OCI-LY7 (cell line): Measurements from ENCODE around the gene STK38L. TPM values are rescaled to one million over a fixed set of nuclear protein-coding genes. Genes with fewer than 3 reads are reported as not detected.

Source experiments
- BruUV-seq: library from RNA; stranded (reverse); fragments of 400-500 nt; replicated peaks from 2 replicates; lab custom pipeline; 2021; lab: Mats Ljungman, UMichigan
- CTCF ChIA-PET: fragments of 300-600 bp; sonication (Branson Sonifier 250); formaldehyde crosslinking; loops from one replicate; lab custom pipeline; 2022; ENCODE audit warnings: antibody characterized with exemption; ENCODE audit not compliant: unreplicated experiment; lab: Charles Lee
- POLR2A ChIA-PET: fragments of 300-600 bp; sonication (Branson Sonifier 250); formaldehyde crosslinking; loops from one replicate; lab custom pipeline; 2022; ENCODE audit warnings: antibody characterized with exemption; lab: Charles Lee
- DNase-seq: peaks from one replicate; pipeline ENCODE4 v3.0.0-alpha.2; 2015; ENCODE audit warnings: low spot score
- H2AFZ ChIP-seq: fragments of 200-600 bp; sonication (generic), shearing (Covaris generic); 2 replicates; pipeline ENCODE4 v1.6.1; 2014; ENCODE audit warnings: mild to moderate bottlenecking, antibody characterized with exemption, low read length, moderate library complexity
- H3K27ac ChIP-seq: fragments of 200-600 bp; sonication (generic); 2 replicates; pipeline ENCODE4 v1.5.1; 2014; ENCODE audit warnings: mixed run types, low read depth, mild to moderate bottlenecking, moderate library complexity, low read length, inconsistent platforms; ENCODE audit not compliant: poor library complexity, severe bottlenecking
- H3K36me3 ChIP-seq: fragments of 200-600 bp; sonication (generic); 2 replicates; pipeline ENCODE4 v1.6.1; 2014; ENCODE audit warnings: mild to moderate bottlenecking, antibody characterized with exemption, low read length, moderate library complexity, mixed read lengths; ENCODE audit not compliant: insufficient read depth
- H3K4me1 ChIP-seq: fragments of 200-600 bp; sonication (generic); 2 replicates; pipeline ENCODE4 v1.5.1; 2014; ENCODE audit warnings: mild to moderate bottlenecking, low read length; ENCODE audit not compliant: insufficient read depth, poor library complexity, severe bottlenecking
- H3K4me2 ChIP-seq: fragments of 200-600 bp; sonication (generic); 2 replicates; pipeline ENCODE4 v1.6.1; 2014; ENCODE audit warnings: mild to moderate bottlenecking, low read length
- H3K4me3 ChIP-seq: fragments of 200-600 bp; sonication (generic); 2 replicates; pipeline ENCODE4 v1.5.1; 2014; ENCODE audit warnings: mild to moderate bottlenecking, low read depth, low read length; ENCODE audit not compliant: poor library complexity, severe bottlenecking
- H3K79me2 ChIP-seq: fragments of 200-600 bp; sonication (generic); 2 replicates; pipeline ENCODE4 v1.6.1; 2016; ENCODE audit warnings: low read depth, mild to moderate bottlenecking, low read length, moderate library complexity, mixed read lengths; ENCODE audit not compliant: insufficient read depth
- H3K9me2 ChIP-seq: fragments of 200-600 bp; sonication (generic); 2 replicates; pipeline ENCODE4 v1.6.1; 2016; ENCODE audit warnings: mild to moderate bottlenecking, low read length, mixed read lengths; ENCODE audit not compliant: insufficient read depth
- H3K9me3 ChIP-seq: fragments of 200-600 bp; sonication (generic); 2 replicates; pipeline ENCODE4 v1.6.1; 2014; ENCODE audit warnings: mild to moderate bottlenecking, mixed run types, low read length, mixed read lengths
- H4K20me1 ChIP-seq: fragments of 200-600 bp; sonication (generic); 2 replicates; pipeline ENCODE4 v1.6.1; 2014; ENCODE audit warnings: mild to moderate bottlenecking, antibody characterized with exemption, low read length, moderate library complexity, mixed read lengths; ENCODE audit not compliant: insufficient read depth
- EZH2phosphoT487 ChIP-seq: fragments of 200-600 bp; sonication (generic); IDR thresholded peaks from 2 replicates; pipeline ENCODE4 v1.6.1; 2018; ENCODE audit warnings: low read depth, borderline replicate concordance, mild to moderate bottlenecking, mixed run types, antibody characterized with exemption, low read length, moderate library complexity, mixed read lengths
- intact Hi-C: fragments of 100-400 bp; cut with micrococcal nuclease; formaldehyde crosslinking; loops from one replicate; pipeline ENCODE4 v1.10.0; 2022; ENCODE audit not compliant: unreplicated experiment
- total RNA-seq, 2 experiments: library from RNA; depleted of rRNA in 1 of 2; stranded (reverse); fragments of >200 nt in 1 of 2; shearing (Covaris generic) in 1 of 2; gene quantifications; 2 replicates each; pipeline ENCODE4 v1.2.3, GENCODE V29; 2014 to 2022
- TF ChIP-seq, protein P1 (sequence below): fragments of 200-600 bp; sonication (generic); conservative IDR thresholded peaks from 2 replicates; pipeline ENCODE4 v1.5.1; 2014; ENCODE audit warnings: mild to moderate bottlenecking, antibody characterized with exemption, low read length, moderate library complexity, mixed read lengths

Gene STK38L
- total RNA-seq, 2 experiments from 2014 or later: 15.2 to 29.9 TPM

- H4K20me1 ChIP-seq: no peaks in the 10 kb centered on the region; the same call in 1 of the 2 replicates
- no peaks in the 10 kb centered on the region for H3K36me3 ChIP-seq
- no peak overlapping the region for H3K4me2 ChIP-seq
- TF ChIP-seq, protein P1, sequence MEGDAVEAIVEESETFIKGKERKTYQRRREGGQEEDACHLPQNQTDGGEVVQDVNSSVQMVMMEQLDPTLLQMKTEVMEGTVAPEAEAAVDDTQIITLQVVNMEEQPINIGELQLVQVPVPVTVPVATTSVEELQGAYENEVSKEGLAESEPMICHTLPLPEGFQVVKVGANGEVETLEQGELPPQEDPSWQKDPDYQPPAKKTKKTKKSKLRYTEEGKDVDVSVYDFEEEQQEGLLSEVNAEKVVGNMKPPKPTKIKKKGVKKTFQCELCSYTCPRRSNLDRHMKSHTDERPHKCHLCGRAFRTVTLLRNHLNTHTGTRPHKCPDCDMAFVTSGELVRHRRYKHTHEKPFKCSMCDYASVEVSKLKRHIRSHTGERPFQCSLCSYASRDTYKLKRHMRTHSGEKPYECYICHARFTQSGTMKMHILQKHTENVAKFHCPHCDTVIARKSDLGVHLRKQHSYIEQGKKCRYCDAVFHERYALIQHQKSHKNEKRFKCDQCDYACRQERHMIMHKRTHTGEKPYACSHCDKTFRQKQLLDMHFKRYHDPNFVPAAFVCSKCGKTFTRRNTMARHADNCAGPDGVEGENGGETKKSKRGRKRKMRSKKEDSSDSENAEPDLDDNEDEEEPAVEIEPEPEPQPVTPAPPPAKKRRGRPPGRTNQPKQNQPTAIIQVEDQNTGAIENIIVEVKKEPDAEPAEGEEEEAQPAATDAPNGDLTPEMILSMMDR: no peak
- TF ChIP-seq EZH2phosphoT487: no peak
- POLR2A ChIA-PET: interaction anchor here (0.8 kb wide), 1 partner anchor 11 kb away, joined by 3 read pairs; no protein-coding TSS in a partner anchor
- no peak for DNase-seq
- CTCF ChIA-PET: no interaction called here
- H3K9me2 ChIP-seq: no peaks in the 10 kb centered on the region
- H3K79me2 ChIP-seq: no peaks in the 10 kb centered on the region
- no peaks in the 10 kb centered on the region for H3K4me1 ChIP-seq
- intact Hi-C loops: no loop called here
- no peak overlapping the region for H3K4me3 ChIP-seq
- H2AFZ ChIP-seq: no peak overlapping the region
- no peaks in the 10 kb centered on the region for H3K9me3 ChIP-seq
- BruUV-seq: no TSS peak
- no peak overlapping the region for H3K27ac ChIP-seq
Measured at GRCh38 chr12:27289414-27289813, 45.3 kb downstream of the STK38L start.

- intact Hi-C loops: no loop called here
Measured at GRCh38 chr12:27290501-27291168, 46.5 kb downstream of the STK38L start.

More at GRCh38 chr12:27290501-27291168, 46.5 kb downstream of the STK38L start:
- Histone ChIP-seq H3K9me3 (no peaks in the 10 kb centered on the region), H3K79me2 (no peaks in the 10 kb centered on the region), H2AFZ (no peak overlapping the region), H3K4me3 (no peak overlapping the region), H3K36me3 (no peaks in the 10 kb centered on the region), H3K27ac (no peak overlapping the region), H3K4me2 (no peak overlapping the region), H3K9me2 (no peaks in the 10 kb centered on the region), H4K20me1 (no peaks in the 10 kb centered on the region; the same call in 1 of the 2 replicates), H3K4me1 (no peaks in the 10 kb centered on the region)
- no peak for TF ChIP-seq EZH2phosphoT487
- TF ChIP-seq, protein P1: no peak
- ChIA-PET CTCF (no interaction called here), POLR2A (interaction anchor here (0.6 to 1.1 kb wide), 4 partner anchors 11 to 412 kb away, joined by 3 to 4 read pairs (median 3); no protein-coding TSS in a partner anchor)
- DNase-seq: no peak
- no TSS peak for BruUV-seq
